HepG2 (cell line): ENCODE results near the gene COMMD4. TPM values are rescaled to one million over a fixed set of nuclear protein-coding genes. Genes with fewer than 3 reads are reported as not detected.

Source experiments
- CEBPG ChIP-seq: IDR thresholded peaks from 2 replicates; pipeline ENCODE4 v1.6.1; 2016
- E2F2 ChIP-seq: sonication (generic); formaldehyde crosslinking; IDR thresholded peaks from 2 replicates; pipeline ENCODE4 v1.4.0; 2020; ENCODE audit warnings: missing genetic modification reagents, borderline replicate concordance
- EP300 ChIP-seq, 3 experiments: sonication (generic) in 1 of 3; formaldehyde crosslinking in 1 of 3; IDR thresholded peaks; 2 replicates each; pipeline versions ENCODE4 v1.5.1 to v1.6.1; 2011 to 2020; ENCODE audit warnings: low read depth in 2 of 3, low read length in 2 of 3, borderline replicate concordance in 1 of 3, improper control_type of control experiment in 1 of 3, mild to moderate bottlenecking in 1 of 3, missing genetic modification reagents in 1 of 3, moderate library complexity in 1 of 3
- FOXK2 ChIP-seq: fragments of 450-650 bp; IDR thresholded peaks from 2 replicates; pipeline ENCODE4 v1.6.1; 2016
- GRHL1 ChIP-seq: sonication (generic); formaldehyde crosslinking; conservative IDR thresholded peaks from 2 replicates; pipeline ENCODE4 v1.8.0; 2022; ENCODE audit warnings: missing genetic modification reagents
- HDAC2 ChIP-seq: sonication (generic); formaldehyde crosslinking; IDR thresholded peaks from 2 replicates; pipeline ENCODE4 v1.4.0; 2020; ENCODE audit warnings: missing genetic modification reagents
- HES4 ChIP-seq: sonication (generic); formaldehyde crosslinking; IDR thresholded peaks from 2 replicates; pipeline ENCODE4 v1.9.0; 2021; ENCODE audit warnings: mild to moderate bottlenecking, missing genetic modification reagents, borderline replicate concordance
- KLF12 ChIP-seq: sonication (generic); formaldehyde crosslinking; IDR thresholded peaks from 2 replicates; pipeline ENCODE4 v1.4.0; 2020; ENCODE audit warnings: missing genetic modification reagents, borderline replicate concordance
- MATR3 ChIP-seq: sonication (generic); formaldehyde crosslinking; IDR thresholded peaks from 2 replicates; pipeline ENCODE4 v1.4.0; 2020; ENCODE audit warnings: missing genetic modification reagents
- NBN ChIP-seq: fragments of 450-650 bp; conservative IDR thresholded peaks from 2 replicates; pipeline ENCODE4 v1.6.1; 2017
- NFIB ChIP-seq: sonication (generic); formaldehyde crosslinking; IDR thresholded peaks from 2 replicates; pipeline ENCODE4 v1.9.0; 2021; ENCODE audit warnings: missing genetic modification reagents, mild to moderate bottlenecking, borderline replicate concordance
- NR2F1 ChIP-seq, 2 experiments: fragments of 450-650 bp in 1 of 2; formaldehyde crosslinking in 1 of 2; IDR thresholded peaks; 2 replicates each; pipeline versions ENCODE4 v1.5.0 to v1.6.1; 2016 to 2020; ENCODE audit warnings: mild to moderate bottlenecking in 1 of 2, missing compliant biosample characterization in 1 of 2, missing genetic modification reagents in 1 of 2, moderate library complexity in 1 of 2
- PBX3 ChIP-seq: sonication (generic); formaldehyde crosslinking; IDR thresholded peaks from 2 replicates; pipeline ENCODE4 v1.8.1; 2023; ENCODE audit warnings: missing genetic modification reagents, inconsistent platforms, borderline replicate concordance
- PHF21A ChIP-seq: sonication (generic); formaldehyde crosslinking; IDR thresholded peaks from 2 replicates; pipeline ENCODE4 v1.5.0; 2020; ENCODE audit warnings: mild to moderate bottlenecking, missing genetic modification reagents
- PRPF4 ChIP-seq: fragments of 200-400 bp; formaldehyde crosslinking; IDR thresholded peaks from 2 replicates; pipeline ENCODE4 v1.6.1; 2016; ENCODE audit warnings: low read length, low read depth; ENCODE audit not compliant: poor library complexity, severe bottlenecking
- PTBP1 ChIP-seq: fragments of 200-400 bp; formaldehyde crosslinking; IDR thresholded peaks from 2 replicates; pipeline ENCODE4 v1.6.1; 2018; ENCODE audit warnings: low read length, low read depth; ENCODE audit not compliant: poor library complexity, severe bottlenecking
- RAD51 ChIP-seq: fragments of 450-650 bp; IDR thresholded peaks from 2 replicates; pipeline ENCODE4 v1.6.1; 2016; ENCODE audit warnings: borderline replicate concordance
- THRA ChIP-seq: sonication (generic); formaldehyde crosslinking; IDR thresholded peaks from 2 replicates; pipeline ENCODE4 v1.4.0; 2020; ENCODE audit warnings: missing genetic modification reagents, borderline replicate concordance
- XBP1 ChIP-seq: sonication (generic); formaldehyde crosslinking; IDR thresholded peaks from 2 replicates; pipeline ENCODE4 v1.5.0; 2020; ENCODE audit warnings: missing genetic modification reagents
- ZFP62 ChIP-seq: sonication (generic); formaldehyde crosslinking; IDR thresholded peaks from 2 replicates; pipeline ENCODE4 v1.4.0; 2020; ENCODE audit warnings: missing genetic modification reagents
- ZMYM3 ChIP-seq: sonication (generic); formaldehyde crosslinking; IDR thresholded peaks from 2 replicates; pipeline ENCODE4 v1.5.1; 2020; ENCODE audit warnings: mild to moderate bottlenecking, missing genetic modification reagents
- ZNF263 ChIP-seq: sonication (generic); formaldehyde crosslinking; IDR thresholded peaks from 2 replicates; pipeline ENCODE4 v1.4.0; 2020; ENCODE audit warnings: missing genetic modification reagents
- ZNF343 ChIP-seq: sonication (generic); formaldehyde crosslinking; IDR thresholded peaks from 2 replicates; pipeline ENCODE4 v1.4.0; 2020; ENCODE audit warnings: mild to moderate bottlenecking, missing genetic modification reagents
- ZNF547 ChIP-seq: sonication (generic); formaldehyde crosslinking; IDR thresholded peaks from 2 replicates; pipeline ENCODE4 v1.5.1; 2020; ENCODE audit warnings: mild to moderate bottlenecking, missing genetic modification reagents
- ZNF792 ChIP-seq: IDR thresholded peaks from 2 replicates; pipeline ENCODE4 v1.6.1; 2016
- ZNF83 ChIP-seq: sonication (generic); formaldehyde crosslinking; IDR thresholded peaks from 2 replicates; pipeline ENCODE4 v1.4.0; 2020; ENCODE audit warnings: missing genetic modification reagents, mild to moderate bottlenecking, borderline replicate concordance
- ZNF879 ChIP-seq: sonication (generic); formaldehyde crosslinking; IDR thresholded peaks from 2 replicates; pipeline ENCODE4 v1.8.1; 2023; ENCODE audit warnings: missing genetic modification reagents
- polyA plus RNA-seq, 8 experiments: library from polyadenylated mRNA; depleted of rRNA in 3 of 8; stranded (reverse) in 7 of 8; unstranded in 1 of 8; fragments of >200 nt; fragmentation: Illumina TruSeq in 4 of 8; extraction: Trizol in 4 of 8; gene quantifications; 2 replicates each; pipeline versions ENCODE4 v1.2.1 to v1.2.3, GENCODE V29; 2011 to 2016; ENCODE audit warnings: low read depth in 4 of 8, missing spikeins in 1 of 8, mixed read lengths in 1 of 8; ENCODE audit not compliant: insufficient read depth in 1 of 8
- total RNA-seq, 5 experiments: library from RNA; depleted of rRNA; stranded (reverse); fragments of >200 nt; fragmentation: Illumina TruSeq; extraction: Trizol; gene quantifications; 2 replicates each; pipeline ENCODE4 v1.2.3, GENCODE V29; 2016; ENCODE audit warnings: low read depth in 1 of 5

COMMD4 gene
- total and polyA plus RNA-seq, 2 of the 13 experiments (the other 11 are each of a cell fraction or from before 2014, with no cell fraction given): 45.8 to 89.9 TPM

- TF ChIP-seq NR2F1 (CRISPR knock-in tag; IDR thresholded peaks at IDR 0.05) (no peak), GRHL1 (no peak), ZNF879 (CRISPR knock-in tag) (no peak), ZNF547 (CRISPR knock-in tag) (0 out of 2 replicates have a peak, but pooled peaks have one; percentile 40), ZNF792 (CRISPR knock-in tag) (no peak), PRPF4 (no peak), PTBP1 (no peak), ZNF343 (CRISPR knock-in tag) (no peak), XBP1 (CRISPR knock-in tag) (no peak), RAD51 (no peak), HDAC2 (CRISPR knock-in tag) (no peak), ZNF263 (CRISPR knock-in tag) (peak; percentile 52; the same call in 1 of the 2 replicates), NFIB (no peak), HES4 (CRISPR knock-in tag) (no peak), THRA (no peak), ZNF83 (CRISPR knock-in tag) (no peak), KLF12 (CRISPR knock-in tag) (peak; percentile 33; the same call in 1 of the 2 replicates), ZMYM3 (CRISPR knock-in tag) (peak; percentile 86), CEBPG (CRISPR knock-in tag) (peak; percentile 87), PBX3 (no peak), EP300 (IDR thresholded peaks at IDR 0.05; ENCODE audit: low read depth in 2 of 2, low read length in 2 of 2) (peak in 1 of 2 experiments; percentile 23; a peak in 1 of 4 replicates), EP300 (CRISPR knock-in tag; IDR thresholded peaks at IDR 0.05; ENCODE audit: borderline replicate concordance) (no peak), NBN (no peak), FOXK2 (no peak), E2F2 (no peak), MATR3 (CRISPR knock-in tag) (no peak), ZFP62 (CRISPR knock-in tag) (no peak), PHF21A (CRISPR knock-in tag) (no peak)
Observed at GRCh38 chr15:75369897-75370581, 34.2 kb downstream of the COMMD4 start (continued).
